K562 (cell line): ENCODE data around the gene PTPN1. TPM values are rescaled to one million over a fixed set of nuclear protein-coding genes. Genes with fewer than 3 reads are reported as not detected.

ENCODE experiments used
- ATF4 ChIP-seq: fragments of 450-650 bp; formaldehyde crosslinking; IDR thresholded peaks from 2 replicates; pipeline ENCODE4 v1.4.0; 2022; ENCODE audit warnings: mild to moderate bottlenecking, moderate library complexity
- BRF1 ChIP-seq: IDR thresholded peaks from 3 replicates; pipeline ENCODE4 v1.6.1; 2011; ENCODE audit warnings: borderline replicate concordance, mild to moderate bottlenecking; ENCODE audit not compliant: insufficient read length; ENCODE audit errors: extremely low read depth
- CHCHD3 ChIP-seq: fragments of 250-450 bp; sonication (Bioruptor Pico); IDR thresholded peaks from 2 replicates; pipeline ENCODE4 v2.1.2; 2022; ENCODE audit warnings: mild to moderate bottlenecking
- ELK1 ChIP-seq: sonication (generic); formaldehyde crosslinking; IDR thresholded peaks from 2 replicates; pipeline ENCODE4 v1.8.1; 2022; ENCODE audit warnings: missing genetic modification reagents
- HMG20B ChIP-seq: fragments of 250-450 bp; sonication (Bioruptor Pico); IDR thresholded peaks from 2 replicates; pipeline ENCODE4 v1.5.0; 2021; ENCODE audit warnings: mild to moderate bottlenecking
- HNRNPLL ChIP-seq: fragments of 200-400 bp; formaldehyde crosslinking; IDR thresholded peaks from 2 replicates; pipeline ENCODE4 v1.6.1; 2017; ENCODE audit warnings: low read length, low read depth, mild to moderate bottlenecking; ENCODE audit not compliant: poor library complexity, severe bottlenecking
- KLF16 ChIP-seq: IDR thresholded peaks from 2 replicates; pipeline ENCODE4 v1.6.1; 2016; ENCODE audit warnings: antibody characterized with exemption
- MAFK ChIP-seq: IDR thresholded peaks from 2 replicates; pipeline ENCODE4 v1.6.1; 2011; ENCODE audit warnings: low read length, improper control_type of control experiment
- MECOM ChIP-seq: fragments of 250-450 bp; sonication (Bioruptor Pico); IDR thresholded peaks from 2 replicates; pipeline ENCODE4 v1.8.0; 2022; ENCODE audit warnings: inconsistent platforms
- NFYB ChIP-seq: IDR thresholded peaks from 2 replicates; pipeline ENCODE4 v1.6.1; 2011; ENCODE audit warnings: mild to moderate bottlenecking, moderate library complexity; ENCODE audit not compliant: insufficient read length; ENCODE audit errors: extremely low read depth
- PCBP1 ChIP-seq: fragments of 200-400 bp; formaldehyde crosslinking; IDR thresholded peaks from 2 replicates; pipeline ENCODE4 v1.6.1; 2018; ENCODE audit warnings: mild to moderate bottlenecking, low read depth, low read length; ENCODE audit not compliant: poor library complexity, severe bottlenecking
- RHOXF2B ChIP-seq: fragments of 250-450 bp; sonication (Bioruptor Pico); conservative IDR thresholded peaks from 2 replicates; pipeline ENCODE4 v1.5.1; 2021
- YBX1 ChIP-seq: fragments of 450-650 bp; IDR thresholded peaks from 2 replicates; pipeline ENCODE4 v1.7.1; 2016; ENCODE audit warnings: mild to moderate bottlenecking
- ZBED1 ChIP-seq: IDR thresholded peaks from 2 replicates; pipeline ENCODE4 v1.6.1; 2014
- ZNF347 ChIP-seq: fragments of 450-650 bp; formaldehyde crosslinking; IDR thresholded peaks from 2 replicates; pipeline ENCODE4 v1.4.0; 2020; ENCODE audit warnings: low read depth, mild to moderate bottlenecking, moderate library complexity
- ZNF436 ChIP-seq: fragments of 250-450, 450-650 bp; sonication (Bioruptor Pico); formaldehyde crosslinking; IDR thresholded peaks from 2 replicates; pipeline ENCODE4 v1.7.0; 2020; ENCODE audit warnings: mild to moderate bottlenecking
- polyA plus RNA-seq, 8 experiments: library from polyadenylated mRNA; depleted of rRNA in 4 of 8; stranded (reverse) in 5 of 8; unstranded in 3 of 8; fragments of >200 nt; fragmentation: Nextera tagmentation in 2 of 8; fragmentation: Illumina TruSeq in 1 of 8; extraction: Ambion mirVana in 2 of 8; extraction: Trizol in 1 of 8; gene quantifications; 2 replicates each; pipeline versions ENCODE4 v1.2.1 to v1.2.3, GENCODE V29; 2011 to 2014; ENCODE audit warnings: inconsistent platforms in 1 of 8, missing spikeins in 1 of 8
- total RNA-seq, 7 experiments: library from RNA; depleted of rRNA in 6 of 7; stranded (reverse); fragments of >200 nt in 6 of 7; fragmentation: Illumina TruSeq in 2 of 7; extraction: Trizol in 2 of 7; gene quantifications; 2 replicates each; pipeline versions ENCODE4 v1.2.1 to v1.2.3, GENCODE V29; 2011 to 2021; ENCODE audit warnings: low replicate concordance in 1 of 7
- TF ChIP-seq, protein P1 (sequence below): fragments of 250-450 bp; sonication (Bioruptor Pico); IDR thresholded peaks from 2 replicates; pipeline ENCODE4 v1.8.0; 2021; ENCODE audit warnings: mild to moderate bottlenecking, moderate library complexity
- TF ChIP-seq, protein P2 (sequence below), 2 experiments: fragments of 450-650 bp; IDR thresholded peaks; 2 replicates each; pipeline ENCODE4 v1.6.1; 2018; ENCODE audit warnings: mild to moderate bottlenecking in 2 of 2, low read depth in 1 of 2; ENCODE audit not compliant: partially characterized antibody in 2 of 2
- TF ChIP-seq, protein P3 (sequence below): fragments of 450-650 bp; formaldehyde crosslinking; IDR thresholded peaks from 2 replicates; pipeline ENCODE4 v1.4.0; 2020; ENCODE audit warnings: mild to moderate bottlenecking, moderate library complexity

Gene PTPN1
- total and polyA plus RNA-seq, 9 of the 15 experiments (the other 6 are each of a cell fraction or from before 2014, with no cell fraction given): 11.0 to 85.3 (median 54.0) TPM

GRCh38 chr20:50482396-50482981 is 27.7 kb upstream of the PTPN1 start (continued):
- no peak for TF ChIP-seq ELK1 (CRISPR knock-in tag)
- peak; percentile 61; the same call in 1 of the 2 replicates for TF ChIP-seq CHCHD3 (CRISPR knock-in tag)
- TF ChIP-seq KLF16: peak; percentile 84
- no peak for TF ChIP-seq PCBP1
- no peak for TF ChIP-seq HNRNPLL
- TF ChIP-seq MECOM (CRISPR knock-in tag): 0 out of 2 replicates have a peak, but pooled peaks have one; percentile 9
- no peak for TF ChIP-seq RHOXF2B (CRISPR knock-in tag)
- TF ChIP-seq ATF4 (CRISPR knock-in tag): peak; percentile 68
- TF ChIP-seq, protein P1, sequence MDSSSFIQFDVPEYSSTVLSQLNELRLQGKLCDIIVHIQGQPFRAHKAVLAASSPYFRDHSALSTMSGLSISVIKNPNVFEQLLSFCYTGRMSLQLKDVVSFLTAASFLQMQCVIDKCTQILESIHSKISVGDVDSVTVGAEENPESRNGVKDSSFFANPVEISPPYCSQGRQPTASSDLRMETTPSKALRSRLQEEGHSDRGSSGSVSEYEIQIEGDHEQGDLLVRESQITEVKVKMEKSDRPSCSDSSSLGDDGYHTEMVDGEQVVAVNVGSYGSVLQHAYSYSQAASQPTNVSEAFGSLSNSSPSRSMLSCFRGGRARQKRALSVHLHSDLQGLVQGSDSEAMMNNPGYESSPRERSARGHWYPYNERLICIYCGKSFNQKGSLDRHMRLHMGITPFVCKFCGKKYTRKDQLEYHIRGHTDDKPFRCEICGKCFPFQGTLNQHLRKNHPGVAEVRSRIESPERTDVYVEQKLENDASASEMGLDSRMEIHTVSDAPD: no peak
- no peak for TF ChIP-seq ZBED1
- TF ChIP-seq, protein P2, sequence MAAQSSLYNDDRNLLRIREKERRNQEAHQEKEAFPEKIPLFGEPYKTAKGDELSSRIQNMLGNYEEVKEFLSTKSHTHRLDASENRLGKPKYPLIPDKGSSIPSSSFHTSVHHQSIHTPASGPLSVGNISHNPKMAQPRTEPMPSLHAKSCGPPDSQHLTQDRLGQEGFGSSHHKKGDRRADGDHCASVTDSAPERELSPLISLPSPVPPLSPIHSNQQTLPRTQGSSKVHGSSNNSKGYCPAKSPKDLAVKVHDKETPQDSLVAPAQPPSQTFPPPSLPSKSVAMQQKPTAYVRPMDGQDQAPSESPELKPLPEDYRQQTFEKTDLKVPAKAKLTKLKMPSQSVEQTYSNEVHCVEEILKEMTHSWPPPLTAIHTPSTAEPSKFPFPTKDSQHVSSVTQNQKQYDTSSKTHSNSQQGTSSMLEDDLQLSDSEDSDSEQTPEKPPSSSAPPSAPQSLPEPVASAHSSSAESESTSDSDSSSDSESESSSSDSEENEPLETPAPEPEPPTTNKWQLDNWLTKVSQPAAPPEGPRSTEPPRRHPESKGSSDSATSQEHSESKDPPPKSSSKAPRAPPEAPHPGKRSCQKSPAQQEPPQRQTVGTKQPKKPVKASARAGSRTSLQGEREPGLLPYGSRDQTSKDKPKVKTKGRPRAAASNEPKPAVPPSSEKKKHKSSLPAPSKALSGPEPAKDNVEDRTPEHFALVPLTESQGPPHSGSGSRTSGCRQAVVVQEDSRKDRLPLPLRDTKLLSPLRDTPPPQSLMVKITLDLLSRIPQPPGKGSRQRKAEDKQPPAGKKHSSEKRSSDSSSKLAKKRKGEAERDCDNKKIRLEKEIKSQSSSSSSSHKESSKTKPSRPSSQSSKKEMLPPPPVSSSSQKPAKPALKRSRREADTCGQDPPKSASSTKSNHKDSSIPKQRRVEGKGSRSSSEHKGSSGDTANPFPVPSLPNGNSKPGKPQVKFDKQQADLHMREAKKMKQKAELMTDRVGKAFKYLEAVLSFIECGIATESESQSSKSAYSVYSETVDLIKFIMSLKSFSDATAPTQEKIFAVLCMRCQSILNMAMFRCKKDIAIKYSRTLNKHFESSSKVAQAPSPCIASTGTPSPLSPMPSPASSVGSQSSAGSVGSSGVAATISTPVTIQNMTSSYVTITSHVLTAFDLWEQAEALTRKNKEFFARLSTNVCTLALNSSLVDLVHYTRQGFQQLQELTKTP (IDR thresholded peaks at IDR 0.05; ENCODE audit: low read depth in 1 of 2, partially characterized antibody in 2 of 2): no peak
- TF ChIP-seq BRF1: no peak
- TF ChIP-seq ZNF436 (CRISPR knock-in tag): no peak
- TF ChIP-seq HMG20B (CRISPR knock-in tag): no peak
- TF ChIP-seq NFYB: no peak
- no peak for TF ChIP-seq ZNF347
- TF ChIP-seq, protein P3, sequence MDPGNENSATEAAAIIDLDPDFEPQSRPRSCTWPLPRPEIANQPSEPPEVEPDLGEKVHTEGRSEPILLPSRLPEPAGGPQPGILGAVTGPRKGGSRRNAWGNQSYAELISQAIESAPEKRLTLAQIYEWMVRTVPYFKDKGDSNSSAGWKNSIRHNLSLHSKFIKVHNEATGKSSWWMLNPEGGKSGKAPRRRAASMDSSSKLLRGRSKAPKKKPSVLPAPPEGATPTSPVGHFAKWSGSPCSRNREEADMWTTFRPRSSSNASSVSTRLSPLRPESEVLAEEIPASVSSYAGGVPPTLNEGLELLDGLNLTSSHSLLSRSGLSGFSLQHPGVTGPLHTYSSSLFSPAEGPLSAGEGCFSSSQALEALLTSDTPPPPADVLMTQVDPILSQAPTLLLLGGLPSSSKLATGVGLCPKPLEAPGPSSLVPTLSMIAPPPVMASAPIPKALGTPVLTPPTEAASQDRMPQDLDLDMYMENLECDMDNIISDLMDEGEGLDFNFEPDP (CRISPR knock-in tag): no peak
- TF ChIP-seq MAFK: no peak
- TF ChIP-seq YBX1: no peak
